Right cardiac atrium (tissue), 5 donors: ENCODE results near the gene SYDE1. TPM values are rescaled to one million over a fixed set of nuclear protein-coding genes. Genes with fewer than 3 reads are reported as not detected.
"Not testable (repeated sequence)": the region's sequence is repeated elsewhere in the genome, so short reads cannot be mapped to it uniquely, and the experiment has no call there.

ENCODE experiments used
- ATAC-seq, 2 donors: fragments of 200-7000 bp; cut with Tn5 transposase; one replicate each; pipeline versions ENCODE4 v1.8.0 to v1.9.1; 2020; ENCODE audit warnings: moderate library complexity in 2 of 2, mild to moderate bottlenecking in 1 of 2
- DNase-seq, 3 donors: peaks; one replicate each; pipeline ENCODE4 v3.0.0-alpha.2; 2020
- H3K27ac ChIP-seq: one replicate; pipeline ENCODE4 v1.5.1; 2013; ENCODE audit warnings: mild to moderate bottlenecking, low read length, control low read depth, moderate library complexity
- H3K27me3 ChIP-seq: one replicate; pipeline ENCODE4 v1.6.1; 2013; ENCODE audit not compliant: control insufficient read depth, insufficient read depth
- H3K4me1 ChIP-seq: one replicate; pipeline ENCODE4 v1.6.1; 2013; ENCODE audit warnings: low read length; ENCODE audit not compliant: control insufficient read depth, insufficient read depth
- H3K4me3 ChIP-seq: one replicate; pipeline ENCODE4 v1.5.1; 2013; ENCODE audit warnings: low read length, control low read depth
- H3K9me3 ChIP-seq: one replicate; pipeline ENCODE4 v1.6.1; 2013; ENCODE audit warnings: low read length; ENCODE audit not compliant: control insufficient read depth
- WGBS: extraction: QIAGEN DNeasy Blood & Tissue Kit; methylation state at CpG from one replicate; pipeline ENCODE4 v1.1.7; 2013; 5-methylcytosine and 5-hydroxymethylcytosine counted together
- intact Hi-C, 4 donors: fragments of 100-400 bp; cut with DNase I; formaldehyde crosslinking; loops; one replicate each; pipeline versions ENCODE4 v1.11.0 to v1.14.0; 2022 to 2023
- long read RNA-seq, 4 donors: library from polyadenylated mRNA; unstranded; transcript quantifications; one replicate each; pipeline ENCODE4 v2.0.0, GENCODE V29; 2020 to 2021
- polyA plus RNA-seq: library from polyadenylated mRNA; stranded (reverse); fragments of 200-250 nt; gene quantifications from one replicate; pipeline ENCODE4 v1.2.3, GENCODE V29; 2013
- total RNA-seq, 4 donors: library from RNA; stranded (reverse); fragmentation: NEBNext Ultra II Directional; extraction: Animal tissue kit (Norgen Biotek cat#: 25700); gene quantifications; one replicate each; pipeline ENCODE4 v1.2.1, GENCODE V29; 2021
- donor health status: healthy with polysubstance abuse.
- donor health status: DM: no; HTN: yes; CAD: no.
- donor health status: DM: no; HTN: no; CAD: no.
- donor health status: DM: no; HTN: yes; CAD: no; lungs with severe emphysema.
- donor health status: DM: yes; HTN: yes; CAD: no.

Gene SYDE1, protein sequence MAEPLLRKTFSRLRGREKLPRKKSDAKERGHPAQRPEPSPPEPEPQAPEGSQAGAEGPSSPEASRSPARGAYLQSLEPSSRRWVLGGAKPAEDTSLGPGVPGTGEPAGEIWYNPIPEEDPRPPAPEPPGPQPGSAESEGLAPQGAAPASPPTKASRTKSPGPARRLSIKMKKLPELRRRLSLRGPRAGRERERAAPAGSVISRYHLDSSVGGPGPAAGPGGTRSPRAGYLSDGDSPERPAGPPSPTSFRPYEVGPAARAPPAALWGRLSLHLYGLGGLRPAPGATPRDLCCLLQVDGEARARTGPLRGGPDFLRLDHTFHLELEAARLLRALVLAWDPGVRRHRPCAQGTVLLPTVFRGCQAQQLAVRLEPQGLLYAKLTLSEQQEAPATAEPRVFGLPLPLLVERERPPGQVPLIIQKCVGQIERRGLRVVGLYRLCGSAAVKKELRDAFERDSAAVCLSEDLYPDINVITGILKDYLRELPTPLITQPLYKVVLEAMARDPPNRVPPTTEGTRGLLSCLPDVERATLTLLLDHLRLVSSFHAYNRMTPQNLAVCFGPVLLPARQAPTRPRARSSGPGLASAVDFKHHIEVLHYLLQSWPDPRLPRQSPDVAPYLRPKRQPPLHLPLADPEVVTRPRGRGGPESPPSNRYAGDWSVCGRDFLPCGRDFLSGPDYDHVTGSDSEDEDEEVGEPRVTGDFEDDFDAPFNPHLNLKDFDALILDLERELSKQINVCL
- 10 to 100 TPM; 15.2 to 20.9 (median 16.5) TPM for total RNA-seq
- polyA plus RNA-seq = 11.3 TPM
- long read RNA-seq, donor 1, partial matches to known transcripts = 5 of 10 reads
- long read RNA-seq, donor 1, other reads (novel, unspliced or antisense) = 1 of 10 reads
- long read RNA-seq, donor 2, transcript SYDE1-201 (8 exons, 3,264 nt) = major isoform, 14 of 20 reads
- long read RNA-seq, donor 2, partial matches to known transcripts = 5 of 20 reads
- long read RNA-seq, donor 2, other reads (novel, unspliced or antisense) = 1 of 20 reads
- long read RNA-seq, donor 3, partial matches to known transcripts = 2 of 2 reads
- long read RNA-seq, donor 3, other reads (novel, unspliced or antisense) = 0 of 2 reads
- long read RNA-seq, donor 4, transcript SYDE1-201 (8 exons, 3,264 nt) = major isoform, 9 of 15 reads
- long read RNA-seq, donor 4, partial matches to known transcripts = 1 of 15 reads
- long read RNA-seq, donor 4, other reads (novel, unspliced or antisense) = 3 of 15 reads

DNA sequence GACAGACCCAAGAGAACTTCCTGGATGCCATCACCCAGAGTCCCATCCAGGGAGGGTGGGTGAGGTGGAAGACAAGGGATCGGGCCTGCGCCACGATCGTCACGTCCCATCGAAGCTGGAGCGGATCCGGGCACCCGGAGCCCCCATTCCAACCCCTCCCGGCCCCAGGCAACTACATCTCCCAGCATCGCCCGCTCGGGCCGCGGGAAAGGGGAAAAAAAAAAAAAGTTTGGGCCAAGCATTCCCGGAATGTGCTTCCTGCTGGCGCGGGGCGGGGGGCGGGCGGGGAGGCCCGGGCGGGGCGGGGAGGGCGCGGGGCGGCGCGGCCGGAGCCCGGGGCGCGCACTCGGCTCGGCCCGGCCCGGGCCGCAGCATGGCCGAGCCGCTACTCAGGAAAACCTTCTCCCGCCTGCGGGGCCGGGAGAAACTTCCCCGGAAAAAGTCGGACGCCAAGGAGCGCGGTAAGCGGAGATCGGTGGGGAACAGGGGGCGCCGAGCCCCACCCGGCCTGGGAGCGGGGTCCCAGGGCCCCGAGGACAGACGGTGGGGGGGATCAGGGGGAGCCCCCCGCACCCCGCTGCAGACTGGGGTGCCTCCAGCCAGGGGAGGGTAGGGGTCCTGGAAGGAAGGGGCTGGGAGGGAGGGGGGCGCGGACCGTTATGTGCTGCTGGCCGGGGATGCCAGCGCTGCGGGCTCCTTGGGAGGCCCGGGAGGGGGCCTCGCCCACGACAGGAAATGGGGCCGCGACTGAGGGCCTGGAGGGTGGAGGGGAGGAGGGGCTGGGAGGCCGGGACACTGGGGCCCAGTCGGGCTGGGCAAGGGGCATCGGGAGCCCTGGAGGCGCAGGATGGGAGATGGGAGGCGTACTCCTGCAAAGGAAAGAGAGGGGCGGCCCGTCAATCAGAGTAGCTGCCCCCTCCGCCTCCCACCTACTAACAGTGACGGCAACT is at the start of gene SYDE1:
TSS of gene SYDE1 (plus strand) at position 341 of the 950 bp plus-strand sequence. CDS start at position 374, 33 bp downstream.
- H3K4me1 ChIP-seq = no peaks in the 10 kb centered on the region
- peak within 1 kb of the TSS; percentile 82 for H3K4me3 ChIP-seq
- ATAC-seq (peak; percentile 74 to 76), DNase-seq (peak; percentile 64 to 87 (median 83))
- no peaks in the 10 kb centered on the region for H3K27me3 ChIP-seq
- peak within 1 kb of the TSS; percentile 88 for H3K27ac ChIP-seq
- intact Hi-C loops = no loop called here
- WGBS = under 1% methylated on average over 73 of the region's 78 CpGs
- no peaks in the 10 kb centered on the region for H3K9me3 ChIP-seq

DNA sequence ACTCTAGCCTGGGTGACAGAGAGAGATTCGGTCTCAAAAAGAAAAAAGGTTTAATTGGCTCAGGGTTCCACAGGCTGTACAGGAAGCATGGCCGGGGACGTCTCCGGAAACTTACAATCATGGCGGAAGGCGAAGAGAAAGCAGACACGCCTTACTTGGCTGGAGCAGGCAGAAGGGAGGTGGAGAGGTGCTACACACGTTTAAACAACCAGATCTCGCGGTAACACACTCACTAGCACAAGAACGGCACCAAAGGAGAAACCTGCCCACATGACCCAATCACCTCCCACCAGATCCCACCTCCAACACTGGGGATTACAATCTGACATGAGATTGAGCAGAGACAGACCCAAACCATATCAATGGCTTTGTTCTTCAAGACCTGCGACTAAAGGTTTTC is 45.2 kb upstream of the SYDE1 start:
- H3K27me3 ChIP-seq = no peaks in the 10 kb centered on the region
- ATAC-seq = no peak

DNA sequence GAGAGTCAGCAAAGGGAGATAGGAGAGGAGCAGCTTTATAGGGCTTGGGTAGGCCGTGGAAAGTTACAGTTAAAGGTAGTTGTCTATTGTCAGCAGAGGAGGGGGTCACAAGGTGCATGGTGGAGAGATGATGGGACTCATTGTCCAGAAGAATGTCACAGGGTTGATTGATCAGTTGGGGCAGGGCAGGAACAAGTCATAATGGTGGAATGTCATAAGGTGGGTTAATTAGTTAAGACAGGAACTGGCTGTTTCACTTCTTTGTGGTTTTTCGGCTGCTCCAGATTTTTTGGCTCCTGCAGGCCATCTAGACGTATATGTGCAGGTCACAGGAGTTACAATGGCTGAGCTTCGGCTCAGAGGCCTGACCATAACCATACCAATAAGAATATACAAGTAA is 36.8 kb upstream of the SYDE1 start:
- DNase-seq, H3K27me3 ChIP-seq, intact Hi-C loops, ATAC-seq, H3K27ac ChIP-seq, H3K4me3 ChIP-seq, H3K4me1 ChIP-seq, H3K9me3 ChIP-seq: not testable (repeated sequence)
- 54% methylated on average over 4 of the region's 4 CpGs for WGBS

More for the DNA sequence above, 45.2 kb upstream of the SYDE1 start:
- intact Hi-C loops = no loop called here
- 81% methylated on average over 12 of the region's 12 CpGs for WGBS
- Histone ChIP-seq H3K4me1 (no peaks in the 10 kb centered on the region), H3K4me3 (no peak overlapping the region), H3K9me3 (no peaks in the 10 kb centered on the region), H3K27ac (no peak overlapping the region)
- DNase-seq = no peak

DNA sequence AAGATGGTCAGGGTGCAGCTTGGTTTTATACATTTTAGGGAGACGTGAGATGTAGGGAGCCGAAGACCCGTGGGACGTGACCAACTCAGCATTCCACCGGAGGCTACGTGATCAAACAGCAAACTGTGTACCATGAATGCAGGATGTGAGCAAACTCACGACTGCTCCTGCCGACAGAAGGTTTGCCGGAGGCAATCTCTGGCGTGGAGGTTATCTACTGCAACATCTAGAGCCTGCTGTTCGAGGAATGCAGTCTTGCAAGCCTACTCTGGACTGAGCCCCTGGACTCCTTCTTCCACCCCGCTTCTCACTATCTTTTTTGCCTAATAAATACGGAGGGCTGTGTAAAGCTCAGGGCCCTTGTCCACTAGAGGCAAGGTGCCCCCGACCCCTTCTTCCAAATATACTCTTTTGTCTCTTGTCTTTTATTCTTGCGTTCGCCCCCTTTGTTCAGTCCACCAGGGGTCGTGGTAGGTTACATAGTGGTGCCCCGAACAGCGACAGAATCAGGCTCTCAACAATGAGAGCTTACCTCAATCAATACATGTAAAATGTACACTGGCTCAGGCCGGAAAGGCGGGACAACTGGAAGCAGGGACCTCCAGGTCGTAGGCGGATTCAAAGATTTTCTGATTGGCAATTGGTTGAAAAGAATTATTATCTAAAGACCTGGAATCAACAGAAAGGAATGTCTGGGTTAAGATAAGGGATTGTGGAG is 34.1 kb upstream of the SYDE1 start:
- intact Hi-C loops = no loop called here
- no peak overlapping the region for H3K27ac ChIP-seq
- no peak for DNase-seq
- H3K4me3 ChIP-seq = no peak overlapping the region
- WGBS = 64% methylated on average over 23 of the region's 23 CpGs
- no peak for ATAC-seq
- no peaks in the 10 kb centered on the region for H3K27me3 ChIP-seq
- no peaks in the 10 kb centered on the region for H3K9me3 ChIP-seq
- H3K4me1 ChIP-seq = no peaks in the 10 kb centered on the region

DNA sequence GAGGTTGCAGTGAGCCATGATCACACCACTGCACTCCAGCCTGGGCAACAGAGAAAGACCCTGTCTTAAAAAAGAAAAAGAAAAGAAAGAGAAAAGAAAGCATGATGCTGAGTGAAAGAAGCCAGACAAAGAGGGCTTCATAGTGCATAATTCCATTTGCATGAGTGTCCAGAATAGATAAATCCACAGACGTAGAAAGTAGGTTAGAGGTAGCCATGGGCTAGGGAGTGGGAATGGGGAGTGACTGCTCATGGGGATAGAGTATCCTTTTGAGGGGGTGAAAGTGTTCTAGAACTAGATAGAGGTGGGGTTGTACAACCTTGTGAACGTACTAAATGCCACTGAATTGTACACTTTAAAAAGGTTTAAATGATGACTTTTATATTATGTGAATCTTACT is 32.8 kb upstream of the SYDE1 start:
- intact Hi-C loops = no loop called here
- 46% methylated on average over 2 of the region's 2 CpGs for WGBS

DNA sequence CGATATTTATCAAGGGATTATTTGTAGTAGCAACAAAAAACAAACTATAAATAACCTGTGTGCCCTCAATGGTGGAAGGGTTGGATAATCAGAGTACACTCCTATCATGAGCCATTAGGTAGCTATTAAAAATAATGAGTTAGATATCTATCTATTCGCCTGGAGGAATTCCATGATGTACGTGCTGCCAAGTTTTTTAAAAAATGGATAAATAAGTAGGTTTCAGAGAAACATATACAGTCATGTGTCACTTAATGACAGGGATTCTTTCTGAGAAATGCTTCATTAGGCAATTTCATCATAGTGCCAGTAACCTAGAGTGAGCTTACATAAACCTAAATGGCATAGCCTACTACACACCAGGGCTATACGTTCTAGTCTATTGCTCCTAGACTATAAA is 31.4 kb upstream of the SYDE1 start:
- no peak for ATAC-seq
- no peak overlapping the region for H3K4me3 ChIP-seq
- intact Hi-C loops = no loop called here
- DNase-seq = no peak
- H3K27me3 ChIP-seq = no peaks in the 10 kb centered on the region
- WGBS = 78% methylated on average over 4 of the region's 4 CpGs
- no peaks in the 10 kb centered on the region for H3K9me3 ChIP-seq
- no peak overlapping the region for H3K27ac ChIP-seq
- no peaks in the 10 kb centered on the region for H3K4me1 ChIP-seq

More for the DNA sequence above, 32.8 kb upstream of the SYDE1 start:
- ATAC-seq (no peak), DNase-seq (no peak)
- Histone ChIP-seq H3K27me3 (no peaks in the 10 kb centered on the region), H3K9me3 (no peaks in the 10 kb centered on the region), H3K4me3 (no peak overlapping the region), H3K4me1 (no peaks in the 10 kb centered on the region), H3K27ac (no peak overlapping the region)

DNA sequence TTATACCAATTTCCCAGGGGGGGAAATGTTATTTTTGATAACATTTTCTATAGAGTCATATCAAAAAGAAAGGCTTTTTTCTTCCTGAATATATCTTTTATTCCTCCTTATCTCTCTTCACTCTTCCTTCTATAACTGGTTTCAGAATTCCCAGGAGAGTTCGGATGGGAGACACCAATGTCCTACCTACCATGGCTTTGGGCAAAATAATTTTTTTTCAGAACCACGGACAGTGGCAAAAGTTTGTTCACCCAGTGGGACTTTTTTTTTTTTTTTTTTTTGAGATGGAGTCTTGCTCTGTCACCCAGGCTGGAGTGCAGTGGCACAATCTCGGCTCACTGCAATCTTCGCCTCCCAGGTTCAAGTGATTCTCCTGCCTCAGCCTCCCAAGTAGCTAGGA is 27.2 kb upstream of the SYDE1 start:
- H3K4me3 ChIP-seq, DNase-seq, H3K27ac ChIP-seq, H3K27me3 ChIP-seq, ATAC-seq, H3K4me1 ChIP-seq, H3K9me3 ChIP-seq, intact Hi-C loops: not testable (repeated sequence)
- WGBS = 61% methylated on average over 4 of the region's 4 CpGs

DNA sequence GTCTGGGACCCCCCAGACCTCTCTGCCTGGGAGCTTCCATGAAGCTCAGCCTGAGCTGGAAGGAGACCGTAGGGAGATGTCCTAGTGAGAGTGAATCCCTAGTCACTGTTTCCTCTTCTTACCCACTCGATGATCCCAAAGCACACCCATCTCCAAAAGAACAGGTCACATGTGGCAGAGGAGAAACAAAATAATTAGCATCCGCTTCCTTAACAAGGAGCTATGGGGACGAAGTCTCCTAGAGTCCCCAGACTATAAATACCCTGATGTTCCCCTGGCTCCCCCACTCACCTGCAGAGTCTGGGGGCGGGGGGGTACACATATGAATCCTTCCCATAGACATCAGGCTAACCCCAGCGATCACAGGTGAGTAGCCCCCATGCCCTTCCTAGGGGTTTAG is 25.3 kb upstream of the SYDE1 start, which contains the start of gene OR1I1:
TSS of gene OR1I1 (plus strand) at position 301 of the 400 bp plus-strand sequence. CDS start 4,855 bp downstream, outside the sequence.
- intact Hi-C loops = no loop called here
- H3K4me3 ChIP-seq = no peak within 1 kb of the TSS
- 68% methylated on average over 6 of the region's 6 CpGs for WGBS
- no peaks in the 10 kb centered on the region for H3K9me3 ChIP-seq
- no peak for ATAC-seq
- H3K27ac ChIP-seq = no peak within 1 kb of the TSS
- DNase-seq = no peak
- H3K27me3 ChIP-seq = no peaks in the 10 kb centered on the region
- no peaks in the 10 kb centered on the region for H3K4me1 ChIP-seq

DNA sequence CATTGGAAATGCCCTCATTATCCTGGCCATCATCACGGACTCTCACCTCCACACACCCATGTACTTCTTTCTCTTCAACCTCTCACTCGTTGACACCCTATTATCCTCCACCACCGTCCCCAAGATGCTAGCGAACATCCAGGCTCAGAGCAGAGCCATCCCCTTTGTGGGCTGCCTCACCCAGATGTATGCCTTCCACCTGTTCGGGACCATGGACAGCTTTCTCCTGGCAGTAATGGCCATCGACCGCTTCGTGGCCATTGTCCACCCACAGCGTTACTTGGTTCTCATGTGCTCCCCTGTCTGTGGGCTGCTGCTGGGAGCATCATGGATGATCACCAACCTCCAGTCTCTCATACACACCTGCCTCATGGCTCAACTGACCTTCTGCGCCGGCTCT is 20.0 kb upstream of the SYDE1 start:
- Histone ChIP-seq H3K4me1 (no peaks in the 10 kb centered on the region), H3K27ac (no peak overlapping the region), H3K27me3 (no peaks in the 10 kb centered on the region), H3K9me3 (no peaks in the 10 kb centered on the region), H3K4me3 (no peak overlapping the region)
- intact Hi-C loops = no loop called here
- DNase-seq (no peak), ATAC-seq (no peak)
- 74% methylated on average over 11 of the region's 11 CpGs for WGBS
